ENCODE measurements around the gene ETV3.

Gene ETV3

GRCh38 chr1:157081707-157082106 is 56.5 kb downstream of the ETV3 start:
- CTCF ChIA-PET, result interaction anchor here (1.2 kb wide), 1 partner anchor 8 kb away, joined by 4 read pairs; no protein-coding TSS in a partner anchor
- no peak overlapping the region for H3K27ac ChIP-seq
- no peak for TF ChIP-seq CTCF (conservative IDR thresholded peaks at IDR 0.05; ENCODE audit: low read depth)
- DNase-seq (ENCODE audit: low spot score), result no peak
- POLR2A ChIA-PET (ENCODE audit: low non-redundant PET), result no interaction called here

- CTCF ChIA-PET, result no interaction called here
- POLR2A ChIA-PET (ENCODE audit: low non-redundant PET), result no interaction called here
- no peak for TF ChIP-seq CTCF (conservative IDR thresholded peaks at IDR 0.05; ENCODE audit: low read depth)
Observed at GRCh38 chr1:157080714-157081113, 57.5 kb downstream of the ETV3 start.

GRCh38 chr1:157077394-157077793 is 60.8 kb downstream of the ETV3 start:
- no peak for TF ChIP-seq CTCF (conservative IDR thresholded peaks at IDR 0.05; ENCODE audit: low read depth)
- no peak for DNase-seq (ENCODE audit: low spot score)
- ChIA-PET POLR2A (ENCODE audit: low non-redundant PET) (no interaction called here), CTCF (no interaction called here)
- no peak overlapping the region for H3K27ac ChIP-seq

More at GRCh38 chr1:157080714-157081113, 57.5 kb downstream of the ETV3 start:
- H3K27ac ChIP-seq, result no peak overlapping the region
- no peak for DNase-seq (ENCODE audit: low spot score)

GRCh38 chr1:157073944-157074685 is 64.1 kb downstream of the ETV3 start:
- ChIA-PET POLR2A (ENCODE audit: low non-redundant PET) (no interaction called here), CTCF (interaction anchor here (0.6 to 1.8 kb wide), 3 partner anchors 16 to 82 kb away, joined by 3 to 5 read pairs (median 4); no protein-coding TSS in a partner anchor)
- no peak overlapping the region for H3K27ac ChIP-seq
- peak; percentile 38 for TF ChIP-seq CTCF (conservative IDR thresholded peaks at IDR 0.05; ENCODE audit: low read depth)
- DNase-seq (ENCODE audit: low spot score), result no peak
